Activated B cell treated with CpG ODN at 0.5 μM for 24 hours (primary cell): ENCODE data around the gene PODNL1. TPM values are rescaled to one million over a fixed set of nuclear protein-coding genes. Genes with fewer than 3 reads are reported as not detected.
A peak's percentile ranks its signal among the peaks of the same experiment; 100 is the strongest.

Source experiments
- ATAC-seq: fragments of 200-7000 bp; cut with Tn5 transposase; one replicate; pipeline ENCODE4 v1.10.0; 2021; ENCODE audit warnings: low read depth, mild to moderate bottlenecking, moderate library complexity
- CTCF ChIA-PET: fragments of 350-600 bp; sonication (Branson Sonifier 250); formaldehyde crosslinking; loops from one replicate; lab custom pipeline; 2021; ENCODE audit warnings: antibody characterized with exemption; lab: Charles Lee
- POLR2A ChIA-PET: fragments of 350-600 bp; sonication (Branson Sonifier 250); formaldehyde crosslinking; loops from one replicate; lab custom pipeline; 2021; ENCODE audit warnings: antibody characterized with exemption; lab: Charles Lee
- DNase-seq: peaks from one replicate; pipeline ENCODE4 v3.0.0; 2022
- H3K27ac Mint-ChIP-seq: one replicate; pipeline ENCODE4 v1.8.0; 2020; ENCODE audit warnings: mixed read lengths
- H3K27me3 Mint-ChIP-seq: one replicate; pipeline ENCODE4 v1.8.0; 2021; ENCODE audit warnings: mixed read lengths
- H3K36me3 Mint-ChIP-seq: one replicate; pipeline ENCODE4 v1.8.0; 2021; ENCODE audit warnings: low read depth, mixed read lengths
- H3K4me1 Mint-ChIP-seq: one replicate; pipeline ENCODE4 v1.8.0; 2021; ENCODE audit warnings: mixed read lengths
- H3K4me3 Mint-ChIP-seq: one replicate; pipeline ENCODE4 v1.8.0; 2020; ENCODE audit warnings: mild to moderate bottlenecking, mixed read lengths
- H3K9me3 Mint-ChIP-seq: one replicate; pipeline ENCODE4 v1.8.0; 2020; ENCODE audit warnings: mixed read lengths
- CTCF ChIP-seq: fragments of 200-600 bp; IDR thresholded peaks from one replicate; pipeline ENCODE4 v1.8.0; 2022; ENCODE audit warnings: antibody characterized with exemption, mild to moderate bottlenecking
- intact Hi-C: fragments of 100-400 bp; cut with micrococcal nuclease; formaldehyde crosslinking; loops from one replicate; pipeline ENCODE4 v1.15.1; 2024
- total RNA-seq: library from RNA; stranded (reverse); gene quantifications from 2 replicates; pipeline ENCODE4 v1.2.3, GENCODE V29; 2022

The PODNL1 gene
- total RNA-seq, 1 donor from 2014 or later = not detected

GRCh38 chr19:13906521-13906904 lies 31.7 kb downstream of the PODNL1 start:
- DNase-seq (no peak), ATAC-seq (no peak)
- CTCF ChIA-PET = interaction anchor here (0.5 to 1.0 kb wide), 3 partner anchors 108 to 231 kb away, joined by 3 to 4 read pairs (median 3); no protein-coding TSS in a partner anchor
- Mint-ChIP-seq H3K9me3 (no peaks in the 10 kb centered on the region), H3K36me3 (peaks cover 13% of the 10 kb centered on the region), H3K27ac (peak overlapping the region; percentile 22), H3K4me3 (peak overlapping the region; percentile 87), H3K27me3 (no peaks in the 10 kb centered on the region), H3K4me1 (peaks cover 11% of the 10 kb centered on the region)
- TF ChIP-seq CTCF = no peak
- intact Hi-C loops = loop anchor here (1.0 to 2.0 kb wide), 5 partner anchors 15 to 126 kb away; partner anchors contain the start of genes DCAF15 and RFX1
- POLR2A ChIA-PET = interaction anchor here (0.6 to 2.3 kb wide), 5 partner anchors 79 to 1215 kb away, joined by 4 to 11 read pairs (median 7); partner anchors contain the start of genes IL27RA and MRI1

GRCh38 chr19:13905634-13906520 lies 32.3 kb downstream of the PODNL1 start, which contains the start of the genes BRME1 and CC2D1A:
Gene BRME1, minus strand, starts transcription at chr19:13906117. Its CDS starts 1,225 bp downstream, at chr19:13904892.
Gene CC2D1A, plus strand, starts transcription at chr19:13906201. Its CDS starts 241 bp downstream, at chr19:13906442.
- intact Hi-C loops = loop anchor here (1.0 to 2.0 kb wide), 5 partner anchors 15 to 126 kb away; partner anchors contain the start of genes DCAF15 and RFX1
- POLR2A ChIA-PET = interaction anchor here (0.6 to 2.3 kb wide), 4 partner anchors 80 to 141 kb away, joined by 4 to 11 read pairs (median 6); partner anchors contain the start of genes IL27RA and MRI1
- Mint-ChIP-seq H3K27ac (peak within 1 kb of the TSS; percentile 78), H3K4me3 (peak within 1 kb of the TSS; percentile 87), H3K9me3 (no peaks in the 10 kb centered on the region), H3K36me3 (peaks cover 7% of the 10 kb centered on the region), H3K27me3 (no peaks in the 10 kb centered on the region), H3K4me1 (peaks cover 11% of the 10 kb centered on the region)
- CTCF ChIA-PET = interaction anchor here (0.7 to 1.1 kb wide), 5 partner anchors 113 to 231 kb away, joined by 3 to 4 read pairs (median 3); partner anchors contain the start of gene MISP3
- peak; percentile 93 for DNase-seq
- ATAC-seq = peak; percentile 99
- TF ChIP-seq CTCF = no peak

- no peak for DNase-seq
- Mint-ChIP-seq H3K4me1 (peaks cover 11% of the 10 kb centered on the region), H3K27ac (no peak overlapping the region), H3K4me3 (no peak overlapping the region), H3K9me3 (no peaks in the 10 kb centered on the region), H3K36me3 (no peaks in the 10 kb centered on the region), H3K27me3 (no peaks in the 10 kb centered on the region)
- no peak for TF ChIP-seq CTCF
- ChIA-PET CTCF (interaction anchor here (0.6 to 2.6 kb wide), 8 partner anchors 22 to 169 kb away, joined by 3 to 11 read pairs (median 4); partner anchors contain the start of genes DCAF15, IL27RA and MISP3), POLR2A (interaction anchor here (0.7 to 0.8 kb wide), 2 partner anchors 50 to 150 kb away, joined by 3 read pairs; no protein-coding TSS in a partner anchor)
- intact Hi-C loops = loop anchor here (1.0 kb wide), 2 partner anchors 145 to 170 kb away; no protein-coding TSS in a partner anchor
- ATAC-seq = no peak
These were observed 35.1 kb downstream of the PODNL1 start for GRCh38 chr19:13902993-13903555.

GRCh38 chr19:13899912-13900584 lies 38.2 kb downstream of the PODNL1 start:
- H3K4me3 Mint-ChIP-seq = no peak overlapping the region
- H3K27ac Mint-ChIP-seq = no peak overlapping the region
- no peaks in the 10 kb centered on the region for H3K9me3 Mint-ChIP-seq

More at GRCh38 chr19:13899912-13900584, 38.2 kb downstream of the PODNL1 start:
- H3K4me1 Mint-ChIP-seq = no peaks in the 10 kb centered on the region
- no peak for DNase-seq
- CTCF ChIA-PET = interaction anchor here (1.5 kb wide), 1 partner anchor 148 kb away, joined by 4 read pairs; no protein-coding TSS in a partner anchor
- POLR2A ChIA-PET = interaction anchor here (0.5 to 0.6 kb wide), 2 partner anchors 166 to 1584 kb away, joined by 4 to 6 read pairs; no protein-coding TSS in a partner anchor
- no peak for ATAC-seq
- intact Hi-C loops = no loop called here
- TF ChIP-seq CTCF = no peak
- H3K36me3 Mint-ChIP-seq = no peaks in the 10 kb centered on the region
- H3K27me3 Mint-ChIP-seq = no peaks in the 10 kb centered on the region
